CD4-positive, alpha-beta T cell treated with Interleukin-4 for 1 hour (primary cell): ENCODE measurements around the gene SSX1.
"Not testable (repeated sequence)": the region's sequence is repeated elsewhere in the genome, so short reads cannot be mapped to it uniquely, and the experiment has no call there.

Experiments used
- DNase-seq, 2 donors: peaks; one replicate each; pipeline ENCODE4 v3.0.0-alpha.2; 2020 to 2022

The SSX1 gene

GRCh38 chrX:48255062-48255796 is at the start of gene SSX1:
Gene SSX1 (plus strand): TSS chrX:48255392. CDS start chrX:48257242, 1,850 bp downstream.
- DNase-seq, result not testable (repeated sequence)

- not testable (repeated sequence) for DNase-seq
These were observed 40.9 kb upstream of the SSX1 start for GRCh38 chrX:48214341-48214740.

- DNase-seq, result not testable (repeated sequence)
These were observed 31.0 kb upstream of the SSX1 start for GRCh38 chrX:48224196-48224595.

- DNase-seq, result not testable (repeated sequence)
These were observed 2.2 kb upstream of the SSX1 start for GRCh38 chrX:48252945-48253344.

- DNase-seq, result not testable (repeated sequence)
These were observed 19.2 kb downstream of the SSX1 start for GRCh38 chrX:48274365-48274764.

GRCh38 chrX:48278958-48279357 is 23.8 kb downstream of the SSX1 start:
- no peak for DNase-seq

GRCh38 chrX:48280729-48281128 is 25.5 kb downstream of the SSX1 start:
- not testable (repeated sequence) for DNase-seq

- no peak for DNase-seq
These were observed 51.0 kb downstream of the SSX1 start for GRCh38 chrX:48306175-48306574.

- not testable (repeated sequence) for DNase-seq
These were observed 58.8 kb downstream of the SSX1 start for GRCh38 chrX:48313996-48314395.
